HCT116 (cell line): Measurements from ENCODE around the gene UTS2B.

Experiments used
- CEBPB ChIP-seq: IDR thresholded peaks from 2 replicates; pipeline ENCODE4 v1.6.1; 2012; ENCODE audit warnings: low read depth
- EGR1 ChIP-seq: IDR thresholded peaks from 2 replicates; pipeline ENCODE4 v1.6.1; 2012; ENCODE audit warnings: low read depth
- EZH2phosphoT487 ChIP-seq: fragments of 200-600 bp; IDR thresholded peaks from 2 replicates; pipeline ENCODE4 v1.6.1; 2018; ENCODE audit warnings: antibody characterized with exemption, borderline replicate concordance
- JUND ChIP-seq: IDR thresholded peaks from 2 replicates; pipeline ENCODE4 v1.6.1; 2012
- POLR2A ChIP-seq: IDR thresholded peaks from 2 replicates; pipeline ENCODE4 v1.7.0; 2011; ENCODE audit warnings: borderline replicate concordance; ENCODE audit not compliant: insufficient read depth, insufficient read length; ENCODE audit errors: extremely low read depth
- POLR2AphosphoS5 ChIP-seq: IDR thresholded peaks from 2 replicates; pipeline ENCODE4 v1.6.1; 2011; ENCODE audit warnings: mild to moderate bottlenecking, low read depth, low read length, moderate library complexity
- SP1 ChIP-seq: IDR thresholded peaks from 2 replicates; pipeline ENCODE4 v1.6.1; 2012; ENCODE audit warnings: low read depth
- YY1 ChIP-seq: IDR thresholded peaks from 2 replicates; pipeline ENCODE4 v1.6.1; 2011; ENCODE audit warnings: low read length, low read depth, moderate library complexity, mild to moderate bottlenecking; ENCODE audit not compliant: insufficient replicate concordance; ENCODE audit errors: extremely low read depth
- ZNF274 ChIP-seq: fragments of 200-500 bp; sonication (Bioruptor generic); IDR thresholded peaks from 2 replicates; pipeline ENCODE4 v1.6.1; 2014; ENCODE audit warnings: mild to moderate bottlenecking, low read depth, low read length, inconsistent platforms
- TF ChIP-seq, protein P1 (sequence below): IDR thresholded peaks from 2 replicates; pipeline ENCODE4 v1.6.1; 2012
- TF ChIP-seq, protein P2 (sequence below), 3 experiments: fragments of 200-600 bp in 1 of 3; sonication (generic) in 1 of 3; IDR thresholded peaks in 2 of 3; conservative IDR thresholded peaks in 1 of 3; 2 replicates each; pipeline ENCODE4 v1.5.1; 2012 to 2017; ENCODE audit warnings: low read depth in 2 of 3, low read length in 2 of 3, antibody characterized with exemption in 1 of 3, borderline replicate concordance in 1 of 3, control low read depth in 1 of 3, mild to moderate bottlenecking in 1 of 3, mixed read lengths in 1 of 3, mixed run types in 1 of 3, moderate library complexity in 1 of 3; ENCODE audit not compliant: insufficient read depth in 1 of 3

- TF ChIP-seq, protein P1, sequence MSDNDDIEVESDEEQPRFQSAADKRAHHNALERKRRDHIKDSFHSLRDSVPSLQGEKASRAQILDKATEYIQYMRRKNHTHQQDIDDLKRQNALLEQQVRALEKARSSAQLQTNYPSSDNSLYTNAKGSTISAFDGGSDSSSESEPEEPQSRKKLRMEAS = no peak
- TF ChIP-seq, protein P2, sequence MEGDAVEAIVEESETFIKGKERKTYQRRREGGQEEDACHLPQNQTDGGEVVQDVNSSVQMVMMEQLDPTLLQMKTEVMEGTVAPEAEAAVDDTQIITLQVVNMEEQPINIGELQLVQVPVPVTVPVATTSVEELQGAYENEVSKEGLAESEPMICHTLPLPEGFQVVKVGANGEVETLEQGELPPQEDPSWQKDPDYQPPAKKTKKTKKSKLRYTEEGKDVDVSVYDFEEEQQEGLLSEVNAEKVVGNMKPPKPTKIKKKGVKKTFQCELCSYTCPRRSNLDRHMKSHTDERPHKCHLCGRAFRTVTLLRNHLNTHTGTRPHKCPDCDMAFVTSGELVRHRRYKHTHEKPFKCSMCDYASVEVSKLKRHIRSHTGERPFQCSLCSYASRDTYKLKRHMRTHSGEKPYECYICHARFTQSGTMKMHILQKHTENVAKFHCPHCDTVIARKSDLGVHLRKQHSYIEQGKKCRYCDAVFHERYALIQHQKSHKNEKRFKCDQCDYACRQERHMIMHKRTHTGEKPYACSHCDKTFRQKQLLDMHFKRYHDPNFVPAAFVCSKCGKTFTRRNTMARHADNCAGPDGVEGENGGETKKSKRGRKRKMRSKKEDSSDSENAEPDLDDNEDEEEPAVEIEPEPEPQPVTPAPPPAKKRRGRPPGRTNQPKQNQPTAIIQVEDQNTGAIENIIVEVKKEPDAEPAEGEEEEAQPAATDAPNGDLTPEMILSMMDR (IDR thresholded peaks at IDR 0.05 in 2 of 3, conservative IDR thresholded peaks at IDR 0.05 in 1 of 3; ENCODE audit: borderline replicate concordance in 1 of 3, insufficient read depth in 1 of 3, low read depth in 2 of 3, low read length in 2 of 3) = no peak
- no peak for TF ChIP-seq EGR1
- TF ChIP-seq CEBPB = no peak
- no peak for TF ChIP-seq EZH2phosphoT487
- TF ChIP-seq YY1 = no peak
- TF ChIP-seq SP1 = no peak
- TF ChIP-seq POLR2A = no peak
- no peak for TF ChIP-seq ZNF274
- no peak for TF ChIP-seq POLR2AphosphoS5
- TF ChIP-seq JUND = no peak
Measured at GRCh38 chr3:191336833-191337232, 6.5 kb upstream of the UTS2B start.
